Esophagus squamous epithelium (tissue), 4 donors: ENCODE results near the gene WDR37.

ENCODE experiments used
- CTCF ChIP-seq, 6 experiments: fragments of 450-650 bp in 4 of 6; fragments of 200-600 bp in 2 of 6; sonication (generic) in 2 of 6; IDR thresholded peaks; one replicate each; pipeline ENCODE4 v1.5.1; 2016 to 2019; ENCODE audit warnings: antibody characterized with exemption in 6 of 6, mild to moderate bottlenecking in 4 of 6, moderate library complexity in 4 of 6
- POLR2A ChIP-seq, 4 donors: fragments of 450-650 bp; IDR thresholded peaks; one replicate each; pipeline ENCODE4 v1.6.1; 2017; ENCODE audit warnings: antibody characterized with exemption in 4 of 4, mild to moderate bottlenecking in 4 of 4, moderate library complexity in 3 of 4

GRCh38 chr10:1006573-1006972 is 49.6 kb upstream of the WDR37 start:
- TF ChIP-seq CTCF (IDR thresholded peaks at IDR 0.05) (no peak), POLR2A (IDR thresholded peaks at IDR 0.05) (no peak)
